Thyroid gland (tissue), 4 donors: ENCODE results near the gene SERHL2.

Experiments used
- CTCF ChIP-seq, 6 experiments: fragments of 200-600 bp in 3 of 6; fragments of 450-650 bp in 3 of 6; sonication (generic) in 3 of 6; IDR thresholded peaks; one replicate each; pipeline ENCODE4 v1.5.1; 2016 to 2019; ENCODE audit warnings: antibody characterized with exemption in 6 of 6, mild to moderate bottlenecking in 2 of 6, inconsistent platforms in 1 of 6, moderate library complexity in 1 of 6
- POLR2A ChIP-seq, 2 donors: fragments of 450-650 bp; IDR thresholded peaks; one replicate each; pipeline ENCODE4 v1.6.1; 2017; ENCODE audit warnings: antibody characterized with exemption in 2 of 2, mild to moderate bottlenecking in 2 of 2, moderate library complexity in 1 of 2

GRCh38 chr22:42614312-42615091 lies 60.7 kb downstream of the SERHL2 start, which contains the start of gene POLDIP3:
- peak in 1 of 6 experiments; percentile 10 for TF ChIP-seq CTCF (IDR thresholded peaks at IDR 0.05)
- peak; percentile 76 to 84 for TF ChIP-seq POLR2A (IDR thresholded peaks at IDR 0.05)
